Measurements from ENCODE around the gene ARHGAP44.

- TF ChIP-seq ZNF317 (CRISPR knock-in tag; IDR thresholded peaks at IDR 0.05) (no peak), FOXM1 (CRISPR knock-in tag; IDR thresholded peaks at IDR 0.05) (no peak), U2AF2 (IDR thresholded peaks at IDR 0.05; ENCODE audit: low read depth, low read length) (no peak), POLR2AphosphoS5 (IDR thresholded peaks at IDR 0.05; ENCODE audit: low read depth, low read length) (no peak), NR3C1 (CRISPR knock-in tag; IDR thresholded peaks at IDR 0.05) (no peak), FIP1L1 (IDR thresholded peaks at IDR 0.05; ENCODE audit: borderline replicate concordance, insufficient read depth, low read depth, low read length) (no peak), NFE2L2 (IDR thresholded peaks at IDR 0.05; ENCODE audit: low read length) (no peak), ARID4A (CRISPR knock-in tag; IDR thresholded peaks at IDR 0.05; ENCODE audit: borderline replicate concordance) (no peak), MIER3 (CRISPR knock-in tag; IDR thresholded peaks at IDR 0.05; ENCODE audit: borderline replicate concordance) (no peak), ZNF530 (CRISPR knock-in tag; IDR thresholded peaks at IDR 0.05; ENCODE audit: low read depth) (no peak), MXI1 (IDR thresholded peaks at IDR 0.05; ENCODE audit: borderline replicate concordance, low read depth, low read length) (no peak), POLR2A (IDR thresholded peaks at IDR 0.05; ENCODE audit: insufficient read depth in 1 of 2, low read depth in 2 of 2, low read length in 2 of 2) (no peak), RAD51 (IDR thresholded peaks at IDR 0.05; ENCODE audit: borderline replicate concordance) (no peak), NR2C2 (CRISPR knock-in tag; IDR thresholded peaks at IDR 0.05; ENCODE audit: borderline replicate concordance) (no peak)
Observed at GRCh38 chr17:12924614-12925013, 135.3 kb downstream of the ARHGAP44 start.

Measured in HepG2 (cell line).